Tibial nerve (tissue), 4 donors: ENCODE results near the gene BCL7A. TPM values are rescaled to one million over a fixed set of nuclear protein-coding genes. Genes with fewer than 3 reads are reported as not detected.

Experiments
- DNase-seq, 2 donors: peaks; one replicate each; pipeline ENCODE4 v3.0.0-alpha.2; 2019; ENCODE audit warnings: low spot score in 2 of 2
- H3K27ac ChIP-seq, 4 donors: fragments of 200-600 bp; sonication (generic) in 3 of 4; one replicate each; pipeline ENCODE4 v1.5.1; 2017 to 2019; ENCODE audit warnings: mild to moderate bottlenecking in 1 of 4
- H3K27me3 ChIP-seq, 2 donors: fragments of 200-600 bp; sonication (generic) in 1 of 2; one replicate each; pipeline versions ENCODE4 v1.5.1 to v1.6.0; 2017 to 2019
- H3K36me3 ChIP-seq, 3 donors: fragments of 200-600 bp; sonication (generic); one replicate each; pipeline ENCODE4 v1.5.1; 2018 to 2019
- H3K4me1 ChIP-seq, 4 donors: fragments of 200-600 bp; sonication (generic) in 3 of 4; one replicate each; pipeline ENCODE4 v1.5.1; 2017 to 2019
- H3K4me3 ChIP-seq, 4 donors: fragments of 200-600 bp; sonication (generic) in 3 of 4; one replicate each; pipeline ENCODE4 v1.5.1; 2017 to 2019; ENCODE audit warnings: mild to moderate bottlenecking in 1 of 4, moderate library complexity in 1 of 4
- H3K9me3 ChIP-seq, 4 donors: fragments of 200-600 bp; sonication (generic) in 3 of 4; one replicate each; pipeline ENCODE4 v1.5.1; 2017 to 2019
- EP300 ChIP-seq, 2 donors: sonication (generic); formaldehyde crosslinking; IDR thresholded peaks; one replicate each; pipeline ENCODE4 v1.6.1; 2017; ENCODE audit warnings: antibody characterized with exemption in 2 of 2, mild to moderate bottlenecking in 1 of 2
- POLR2A ChIP-seq, 2 donors: fragments of 450-650 bp; IDR thresholded peaks; one replicate each; pipeline ENCODE4 v1.6.1; 2017; ENCODE audit warnings: antibody characterized with exemption in 2 of 2, mild to moderate bottlenecking in 2 of 2, moderate library complexity in 2 of 2
- WGBS, 2 donors: methylation state at CpG; one replicate each; pipeline ENCODE4 v1.1.5; 2018; 5-methylcytosine and 5-hydroxymethylcytosine counted together
- total RNA-seq, 4 donors: library from RNA; depleted of rRNA; stranded (reverse); fragments of >200 nt; gene quantifications; one replicate each; pipeline ENCODE4 v1.1.0, GENCODE V29; 2016
- TF ChIP-seq, protein P1 (sequence below), 5 experiments: fragments of 200-600 bp in 3 of 5; fragments of 450-650 bp in 2 of 5; sonication (generic) in 3 of 5; IDR thresholded peaks; one replicate each; pipeline ENCODE4 v1.5.1; 2016 to 2019; ENCODE audit warnings: antibody characterized with exemption in 5 of 5, mild to moderate bottlenecking in 3 of 5, moderate library complexity in 2 of 5

The BCL7A gene
- total RNA-seq, 4 donors from 2014 or later, result 2.4 to 10.7 (median 5.1) TPM

DNA sequence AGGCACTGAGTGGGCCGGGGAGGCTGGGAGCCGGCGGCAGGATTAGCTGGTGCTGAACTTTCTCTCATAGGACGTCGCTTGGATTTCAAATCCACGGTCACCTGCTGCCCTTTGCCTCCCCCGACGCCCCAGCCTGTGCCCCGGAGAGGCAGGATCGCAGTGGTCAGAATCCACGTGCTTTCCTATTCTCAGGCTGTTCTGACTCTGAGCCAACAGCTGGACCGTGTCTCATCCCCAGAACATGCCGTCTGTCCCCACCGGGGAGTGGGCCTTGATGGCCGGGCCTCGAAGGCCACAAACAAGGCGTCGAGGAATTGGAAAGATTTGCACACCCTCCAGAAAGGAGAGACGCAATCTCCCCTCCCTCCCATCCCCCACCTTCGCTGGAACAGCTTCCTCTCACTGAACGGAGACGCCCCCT, 38.4 kb downstream of the BCL7A start:
- WGBS, 2 donors, result 67 to 89% methylated on average over 21 to 22 of the region's 22 CpGs
- Histone ChIP-seq H3K27ac (no peak overlapping the region), H3K27me3 (no peaks in the 10 kb centered on the region), H3K4me1 (peaks cover 0 to 31% (median 18%) of the 10 kb centered on the region in 4 donors), H3K9me3 (no peaks in the 10 kb centered on the region), H3K4me3 (no peak overlapping the region), H3K36me3 (peaks cover 0 to 51% (median 0%) of the 10 kb centered on the region in 3 donors)
- no peak for TF ChIP-seq POLR2A (IDR thresholded peaks at IDR 0.05)
- no peak for TF ChIP-seq EP300 (IDR thresholded peaks at IDR 0.05)
- TF ChIP-seq, protein P1, sequence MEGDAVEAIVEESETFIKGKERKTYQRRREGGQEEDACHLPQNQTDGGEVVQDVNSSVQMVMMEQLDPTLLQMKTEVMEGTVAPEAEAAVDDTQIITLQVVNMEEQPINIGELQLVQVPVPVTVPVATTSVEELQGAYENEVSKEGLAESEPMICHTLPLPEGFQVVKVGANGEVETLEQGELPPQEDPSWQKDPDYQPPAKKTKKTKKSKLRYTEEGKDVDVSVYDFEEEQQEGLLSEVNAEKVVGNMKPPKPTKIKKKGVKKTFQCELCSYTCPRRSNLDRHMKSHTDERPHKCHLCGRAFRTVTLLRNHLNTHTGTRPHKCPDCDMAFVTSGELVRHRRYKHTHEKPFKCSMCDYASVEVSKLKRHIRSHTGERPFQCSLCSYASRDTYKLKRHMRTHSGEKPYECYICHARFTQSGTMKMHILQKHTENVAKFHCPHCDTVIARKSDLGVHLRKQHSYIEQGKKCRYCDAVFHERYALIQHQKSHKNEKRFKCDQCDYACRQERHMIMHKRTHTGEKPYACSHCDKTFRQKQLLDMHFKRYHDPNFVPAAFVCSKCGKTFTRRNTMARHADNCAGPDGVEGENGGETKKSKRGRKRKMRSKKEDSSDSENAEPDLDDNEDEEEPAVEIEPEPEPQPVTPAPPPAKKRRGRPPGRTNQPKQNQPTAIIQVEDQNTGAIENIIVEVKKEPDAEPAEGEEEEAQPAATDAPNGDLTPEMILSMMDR (IDR thresholded peaks at IDR 0.05), result no peak
- DNase-seq, result no peak

DNA sequence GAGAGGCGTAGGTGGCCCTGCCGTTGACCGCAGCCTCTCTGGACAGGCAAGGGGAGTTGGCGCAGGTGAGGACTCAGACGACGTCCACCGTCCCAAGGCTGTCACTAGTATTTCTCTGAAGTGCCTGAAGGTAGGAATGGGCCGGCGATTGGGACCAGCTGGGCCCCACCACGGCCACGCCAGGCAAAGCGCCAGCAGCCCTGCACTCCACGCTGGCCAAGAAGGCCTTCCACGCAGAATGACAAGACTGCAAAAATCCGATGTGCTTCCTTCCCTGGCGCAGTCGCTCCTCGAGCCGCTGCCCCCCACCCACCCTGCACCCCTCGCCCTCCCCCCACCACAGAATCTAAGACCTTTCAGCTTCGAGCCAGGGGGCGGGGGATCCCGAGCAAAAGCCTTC, 39.6 kb downstream of the BCL7A start:
- no peak for DNase-seq
- Histone ChIP-seq H3K4me1 (peaks cover 0 to 36% (median 18%) of the 10 kb centered on the region in 4 donors), H3K4me3 (no peak overlapping the region), H3K9me3 (no peaks in the 10 kb centered on the region), H3K36me3 (peaks cover 0 to 41% (median 0%) of the 10 kb centered on the region in 3 donors), H3K27ac (no peak overlapping the region), H3K27me3 (no peaks in the 10 kb centered on the region)
- TF ChIP-seq EP300 (IDR thresholded peaks at IDR 0.05) (no peak), POLR2A (IDR thresholded peaks at IDR 0.05) (no peak)
- TF ChIP-seq, protein P1 (IDR thresholded peaks at IDR 0.05), result no peak
- WGBS, 2 donors, result 88 to 95% methylated on average over 19 of the region's 23 CpGs

DNA sequence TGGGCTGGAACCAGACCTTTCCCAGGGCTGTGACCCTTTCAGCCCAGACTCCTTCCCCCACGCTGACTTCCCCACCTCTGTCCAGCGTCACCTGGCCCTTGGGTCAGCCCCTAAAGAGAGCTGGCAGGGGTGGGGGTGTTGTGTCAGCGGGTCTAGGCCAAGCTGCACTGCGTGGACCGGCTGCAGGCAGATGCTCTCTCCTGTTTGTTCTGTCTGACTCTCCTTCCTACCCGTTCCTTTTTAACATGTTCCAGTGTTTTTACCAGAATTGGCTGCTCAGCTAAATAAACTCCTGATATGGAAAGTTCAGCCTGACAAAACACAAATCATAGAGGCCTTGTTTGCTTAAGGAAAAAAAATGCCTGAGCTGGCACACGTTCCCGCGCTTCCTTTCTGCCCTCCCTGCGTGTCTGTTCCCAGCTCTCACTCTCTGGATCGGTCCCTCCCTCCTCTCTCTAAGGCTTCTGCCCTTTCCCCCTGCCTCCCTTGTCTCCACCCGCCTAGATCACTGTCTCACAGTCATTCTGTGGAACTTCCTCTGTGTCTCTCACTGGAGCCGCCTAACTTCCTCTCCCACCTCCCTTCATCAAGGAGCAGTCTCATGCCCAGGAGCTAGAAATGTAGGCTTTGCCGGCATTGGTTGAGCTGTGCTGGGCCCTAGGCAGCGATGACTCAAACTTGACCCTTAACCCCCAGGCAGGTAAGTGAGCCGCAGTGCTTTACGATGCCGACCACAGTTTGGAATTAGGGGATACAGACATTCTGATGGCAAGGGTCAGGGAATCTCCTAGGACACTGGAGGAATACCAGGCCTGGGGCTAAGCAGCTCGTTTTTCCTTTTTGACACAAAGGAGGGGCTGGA, 41.4 kb downstream of the BCL7A start:
- WGBS, 2 donors, result 9 to 16% methylated on average over 19 of the region's 19 CpGs
- peak in 1 of 2 donors; percentile 44 for DNase-seq
- Histone ChIP-seq H3K27me3 (no peaks in the 10 kb centered on the region), H3K4me3 (no peak overlapping the region), H3K9me3 (no peaks in the 10 kb centered on the region), H3K36me3 (peaks cover 0 to 28% (median 0%) of the 10 kb centered on the region in 3 donors), H3K27ac (peak overlapping the region in 3 of 4 donors; percentile 66 to 77 (median 72)), H3K4me1 (peaks cover 0 to 44% (median 22%) of the 10 kb centered on the region in 4 donors)
- no peak for TF ChIP-seq POLR2A (IDR thresholded peaks at IDR 0.05)
- TF ChIP-seq EP300 (IDR thresholded peaks at IDR 0.05), result peak in 1 of 2 donors; percentile 52
- TF ChIP-seq, protein P1 (IDR thresholded peaks at IDR 0.05), result no peak

DNA sequence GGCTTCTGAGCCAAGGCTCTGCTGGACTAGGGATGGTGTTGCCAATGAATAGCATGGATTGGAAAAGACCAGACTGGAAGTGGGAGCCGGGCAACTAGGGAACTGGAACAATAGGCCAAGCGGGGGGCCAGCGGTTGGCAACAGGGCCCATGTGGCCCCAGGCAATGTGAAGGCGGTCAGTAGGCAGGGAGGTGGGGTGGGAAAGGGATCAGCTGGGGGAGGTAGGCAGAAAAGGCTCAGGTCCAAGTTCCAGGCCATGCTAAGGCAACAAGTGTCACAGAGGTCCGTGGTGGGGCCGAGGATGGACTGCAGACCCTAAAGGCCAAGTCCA, 42.0 kb downstream of the BCL7A start:
- WGBS, 2 donors, result 57 to 65% methylated on average over 6 of the region's 6 CpGs
- no peaks in the 10 kb centered on the region for H3K9me3 ChIP-seq
- DNase-seq, result no peak

More for the DNA sequence above, 42.0 kb downstream of the BCL7A start:
- Histone ChIP-seq H3K27ac (peak overlapping the region in 3 of 4 donors; percentile 66 to 77 (median 72)), H3K27me3 (no peaks in the 10 kb centered on the region), H3K36me3 (peaks cover 0 to 22% (median 0%) of the 10 kb centered on the region in 3 donors), H3K4me1 (peaks cover 0 to 50% (median 26%) of the 10 kb centered on the region in 4 donors), H3K4me3 (no peak overlapping the region)
- TF ChIP-seq POLR2A (IDR thresholded peaks at IDR 0.05) (no peak), EP300 (IDR thresholded peaks at IDR 0.05) (no peak)
- TF ChIP-seq, protein P1 (IDR thresholded peaks at IDR 0.05), result no peak
